Measurements from ENCODE around the gene PIP5K1A. TPM values are rescaled to one million over a fixed set of nuclear protein-coding genes. Genes with fewer than 3 reads are reported as not detected.

PIP5K1A gene
- polyA plus RNA-seq, 1 of the 3 experiments (the other 2 are of a cell fraction): 66.0 TPM

GRCh38 chr1:151294742-151295462 lies 96.5 kb downstream of the PIP5K1A start:
- TF ChIP-seq PBX3 (IDR thresholded peaks at IDR 0.05) (no peak), SIN3A (IDR thresholded peaks at IDR 0.05; ENCODE audit: borderline replicate concordance, low read depth, low read length) (no peak), FOSL2 (IDR thresholded peaks at IDR 0.05; ENCODE audit: borderline replicate concordance, low read depth) (no peak), EP300 (IDR thresholded peaks at IDR 0.05; ENCODE audit: borderline replicate concordance in 1 of 2, low read depth in 1 of 2, low read length in 1 of 2) (no peak), RCOR1 (IDR thresholded peaks at IDR 0.05; ENCODE audit: low read length) (no peak), MXI1 (IDR thresholded peaks at IDR 0.05; ENCODE audit: low read depth, low read length) (no peak), RXRA (IDR thresholded peaks at IDR 0.05; ENCODE audit: borderline replicate concordance, low read depth) (no peak), MEF2A (IDR thresholded peaks at IDR 0.05; ENCODE audit: borderline replicate concordance, low read depth) (no peak), GATA2 (CRISPR knock-in tag; IDR thresholded peaks at IDR 0.05) (no peak), USF2 (IDR thresholded peaks at IDR 0.05; ENCODE audit: borderline replicate concordance, low read depth, low read length) (no peak), RAD21 (IDR thresholded peaks at IDR 0.05; ENCODE audit: low read length) (no peak), EZH2phosphoT487 (IDR thresholded peaks at IDR 0.05; ENCODE audit: borderline replicate concordance, low read depth) (no peak), TEAD4 (IDR thresholded peaks at IDR 0.05; ENCODE audit: borderline replicate concordance, insufficient read depth) (no peak), JUND (IDR thresholded peaks at IDR 0.05) (no peak), USF1 (IDR thresholded peaks at IDR 0.05; ENCODE audit: borderline replicate concordance, low read depth) (no peak)
- Histone ChIP-seq H3K9me2 (no peaks in the 10 kb centered on the region), H3K27ac (ENCODE audit: low read depth in 2 of 2, low read length in 1 of 2) (no peak overlapping the region), H3K4me2 (no peak overlapping the region), H3K9me3 (no peaks in the 10 kb centered on the region), H3F3A (replicated peaks; ENCODE audit: insufficient read depth) (peaks cover 2% of the 10 kb centered on the region), H3K4me1 (ENCODE audit: control insufficient read depth in 1 of 2, insufficient read depth in 2 of 2, low read depth in 1 of 2, low read length in 1 of 2) (no peaks in the 10 kb centered on the region), H3K36me3 (replicated peaks in 1 of 2; ENCODE audit: control insufficient read depth in 1 of 2, insufficient read depth in 2 of 2, low read length in 1 of 2) (peaks cover 43 to 74% of the 10 kb centered on the region in 2 experiments), H2AFZ (ENCODE audit: low read depth) (no peak overlapping the region), H4K20me1 (ENCODE audit: insufficient read depth) (no peaks in the 10 kb centered on the region), H3K4me3 (ENCODE audit: low read depth in 2 of 2, low read length in 1 of 2) (no peak overlapping the region), H3K9ac (no peak overlapping the region), H3K79me2 (ENCODE audit: insufficient read depth) (no peaks in the 10 kb centered on the region), H3K27me3 (ENCODE audit: insufficient read depth) (no peaks in the 10 kb centered on the region)
- POLR2A ChIA-PET: no interaction called here
- CTCF ChIA-PET: interaction anchor here (1.0 to 7.2 kb wide), 2 partner anchors 9 to 46 kb away, joined by 3 to 87 read pairs; no protein-coding TSS in a partner anchor
- 100% methylated on average over 2 of the region's 2 CpGs for WGBS (ENCODE audit: low lambda C conversion rate)
- DNase-seq: no peak

Other genes with a start within 250 kb of the PIP5K1A start
- 150 and 225 TPM in 2 replicates for gene CERS2, start 223.7 kb upstream of the PIP5K1A start, polyA plus RNA-seq (2012; rRNA removed)
- gene ANXA9, start 216.3 kb upstream of the PIP5K1A start, polyA plus RNA-seq (2012; rRNA removed): 0.07 and 0.21 TPM in 2 replicates
- 6.0 and 6.7 TPM in 2 replicates for gene MINDY1, start 191.7 kb upstream of the PIP5K1A start, polyA plus RNA-seq (2012; rRNA removed)
- gene PRUNE1, start 190.1 kb upstream of the PIP5K1A start, polyA plus RNA-seq (2012; rRNA removed): 7.3 and 8.2 TPM in 2 replicates
- 0.12 and 0.16 TPM in 2 replicates for gene BNIPL, start 162.0 kb upstream of the PIP5K1A start, polyA plus RNA-seq (2012; rRNA removed)
- 3.0 and 5.5 TPM in 2 replicates for gene C1orf56, start 150.8 kb upstream of the PIP5K1A start, polyA plus RNA-seq (2012; rRNA removed)
- gene CDC42SE1, start 138.9 kb upstream of the PIP5K1A start, polyA plus RNA-seq (2012; rRNA removed): 47.8 and 65.6 TPM in 2 replicates
- 26.7 and 33.8 TPM in 2 replicates for gene MLLT11, start 138.2 kb upstream of the PIP5K1A start, polyA plus RNA-seq (2012; rRNA removed)
- gene GABPB2, start 127.8 kb upstream of the PIP5K1A start, polyA plus RNA-seq (2012; rRNA removed): 2.4 and 3.9 TPM in 2 replicates
- 3.1 and 4.0 TPM in 2 replicates for gene SEMA6C, start 51.9 kb upstream of the PIP5K1A start, polyA plus RNA-seq (2012; rRNA removed)
- gene TNFAIP8L2, start 41.9 kb upstream of the PIP5K1A start, polyA plus RNA-seq (2012; rRNA removed): not detected in 2 replicates
- 4.5 and 5.1 TPM in 2 replicates for gene LYSMD1, start 32.6 kb upstream of the PIP5K1A start, polyA plus RNA-seq (2012; rRNA removed)
- gene SCNM1, start 32.4 kb upstream of the PIP5K1A start, polyA plus RNA-seq (2012; rRNA removed): 23.4 and 27.8 TPM in 2 replicates
- 0.57 and 0.59 TPM in 2 replicates for gene TMOD4, start 22.6 kb upstream of the PIP5K1A start, polyA plus RNA-seq (2012; rRNA removed)
- 80.2 and 104 TPM in 2 replicates for gene VPS72, start 8.4 kb upstream of the PIP5K1A start, polyA plus RNA-seq (2012; rRNA removed)
- 419 and 518 TPM in 2 replicates for gene PSMD4, start 56.2 kb downstream of the PIP5K1A start, polyA plus RNA-seq (2012; rRNA removed)
- gene ZNF687, start 83.7 kb downstream of the PIP5K1A start, polyA plus RNA-seq (2012; rRNA removed): 14.6 and 15.8 TPM in 2 replicates
- 62.9 and 76.6 TPM in 2 replicates for gene PI4KB, start 128.9 kb downstream of the PIP5K1A start, polyA plus RNA-seq (2012; rRNA removed)
- gene RFX5, start 148.7 kb downstream of the PIP5K1A start, polyA plus RNA-seq (2012; rRNA removed): 29.1 and 49.0 TPM in 2 replicates
- 0.11 and 0.16 TPM in 2 replicates for gene SELENBP1, start 174.2 kb downstream of the PIP5K1A start, polyA plus RNA-seq (2012; rRNA removed)
- 716 and 754 TPM in 2 replicates for gene PSMB4, start 201.0 kb downstream of the PIP5K1A start, polyA plus RNA-seq (2012; rRNA removed)

Data from SK-N-SH (cell line).